ENCODE data around the gene PRR23A. TPM values are rescaled to one million over a fixed set of nuclear protein-coding genes. Genes with fewer than 3 reads are reported as not detected.

Gene PRR23A
- polyA plus RNA-seq, 3 donors, result not detected

DNA sequence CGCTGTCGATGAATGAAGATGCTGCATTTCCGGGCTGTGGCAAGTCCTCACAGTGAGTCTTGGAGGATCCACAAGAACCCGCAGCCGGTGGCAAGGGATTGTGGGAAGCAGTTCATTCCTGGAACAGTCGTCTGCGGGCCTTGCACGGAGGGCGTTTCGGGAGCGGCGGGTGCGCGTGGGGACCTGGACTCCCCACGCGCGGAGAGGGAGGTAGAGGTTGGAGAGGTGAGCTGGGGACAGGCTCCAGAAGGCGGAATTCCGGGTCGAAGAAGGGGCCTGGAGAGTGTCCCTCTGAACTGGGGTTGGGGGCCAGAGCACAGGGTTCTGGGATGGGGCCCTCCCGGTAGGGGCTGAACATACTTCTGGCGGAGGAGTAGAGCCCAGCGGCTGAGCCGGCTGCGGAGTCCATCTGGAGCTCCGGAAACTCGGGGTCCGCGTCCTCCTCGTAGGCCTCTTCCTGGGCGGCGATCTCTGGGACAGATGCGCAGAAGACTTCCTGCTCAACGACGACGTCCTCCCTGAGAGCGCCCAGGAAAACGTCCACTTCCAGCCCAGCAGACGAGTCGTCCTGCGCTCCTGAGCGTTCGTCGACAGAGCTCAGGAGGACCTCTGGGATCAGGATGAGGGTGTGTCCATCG lies 593 bp downstream of the PRR23A start:
- no peak for DNase-seq
- H3K4me2 ChIP-seq (replicated peaks; ENCODE audit: extremely low read depth, low read length, poor library complexity, severe bottlenecking), result no peak overlapping the region
- Mint-ChIP-seq H3K9me3 (peaks cover 13 to 39% (median 31%) of the 10 kb centered on the region in 7 donors), H3K36me3 (no peaks in the 10 kb centered on the region), H3K4me1 (no peaks in the 10 kb centered on the region), H3K27me3 (ENCODE audit: low read depth in 3 of 3) (peaks cover 3 to 8% (median 4%) of the 10 kb centered on the region in 3 donors), H3K4me3 (no peak overlapping the region), H3K27ac (no peak overlapping the region)
- H3K9ac ChIP-seq (ENCODE audit: insufficient read depth, low read length, poor library complexity, severe bottlenecking), result no peak overlapping the region
- TF ChIP-seq, protein P1, sequence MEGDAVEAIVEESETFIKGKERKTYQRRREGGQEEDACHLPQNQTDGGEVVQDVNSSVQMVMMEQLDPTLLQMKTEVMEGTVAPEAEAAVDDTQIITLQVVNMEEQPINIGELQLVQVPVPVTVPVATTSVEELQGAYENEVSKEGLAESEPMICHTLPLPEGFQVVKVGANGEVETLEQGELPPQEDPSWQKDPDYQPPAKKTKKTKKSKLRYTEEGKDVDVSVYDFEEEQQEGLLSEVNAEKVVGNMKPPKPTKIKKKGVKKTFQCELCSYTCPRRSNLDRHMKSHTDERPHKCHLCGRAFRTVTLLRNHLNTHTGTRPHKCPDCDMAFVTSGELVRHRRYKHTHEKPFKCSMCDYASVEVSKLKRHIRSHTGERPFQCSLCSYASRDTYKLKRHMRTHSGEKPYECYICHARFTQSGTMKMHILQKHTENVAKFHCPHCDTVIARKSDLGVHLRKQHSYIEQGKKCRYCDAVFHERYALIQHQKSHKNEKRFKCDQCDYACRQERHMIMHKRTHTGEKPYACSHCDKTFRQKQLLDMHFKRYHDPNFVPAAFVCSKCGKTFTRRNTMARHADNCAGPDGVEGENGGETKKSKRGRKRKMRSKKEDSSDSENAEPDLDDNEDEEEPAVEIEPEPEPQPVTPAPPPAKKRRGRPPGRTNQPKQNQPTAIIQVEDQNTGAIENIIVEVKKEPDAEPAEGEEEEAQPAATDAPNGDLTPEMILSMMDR (IDR thresholded peaks at IDR 0.05), result no peak
- no peaks in the 10 kb centered on the region for H4K20me1 ChIP-seq (ENCODE audit: insufficient read depth, low read length)
- H3K9me3 ChIP-seq (replicated peaks in 1 of 2; ENCODE audit: control insufficient read depth in 1 of 2, insufficient read depth in 1 of 2, low read length in 2 of 2), result peaks cover 10 to 16% of the 10 kb centered on the region in 2 donors
- 72% methylated on average over 40 of the region's 45 CpGs for WGBS (ENCODE audit: insufficient coverage)
- H3K79me2 ChIP-seq (ENCODE audit: insufficient read depth, low read length), result no peaks in the 10 kb centered on the region
- no peaks in the 10 kb centered on the region for H3K27me3 ChIP-seq (ENCODE audit: control insufficient read depth in 2 of 2, insufficient read depth in 2 of 2, low read length in 2 of 2)
- no peak overlapping the region for H3K27ac ChIP-seq (ENCODE audit: low read depth in 1 of 2, low read length in 2 of 2)
- no peaks in the 10 kb centered on the region for H3K4me1 ChIP-seq (ENCODE audit: control insufficient read depth in 1 of 2, insufficient read depth in 2 of 2, low read length in 2 of 2)
- no peak overlapping the region for H3K4me3 ChIP-seq (replicated peaks in 1 of 3; ENCODE audit: low read depth in 2 of 3, low read length in 3 of 3)
- intact Hi-C loops (cut with micrococcal nuclease), result no loop called here
- H3K36me3 ChIP-seq (replicated peaks in 1 of 2; ENCODE audit: control insufficient read depth in 1 of 2, insufficient read depth in 2 of 2, low read length in 2 of 2), result no peaks in the 10 kb centered on the region
- H2AFZ ChIP-seq (ENCODE audit: insufficient read depth, low read depth, low read length, poor library complexity, severe bottlenecking), result no peak overlapping the region

DNA sequence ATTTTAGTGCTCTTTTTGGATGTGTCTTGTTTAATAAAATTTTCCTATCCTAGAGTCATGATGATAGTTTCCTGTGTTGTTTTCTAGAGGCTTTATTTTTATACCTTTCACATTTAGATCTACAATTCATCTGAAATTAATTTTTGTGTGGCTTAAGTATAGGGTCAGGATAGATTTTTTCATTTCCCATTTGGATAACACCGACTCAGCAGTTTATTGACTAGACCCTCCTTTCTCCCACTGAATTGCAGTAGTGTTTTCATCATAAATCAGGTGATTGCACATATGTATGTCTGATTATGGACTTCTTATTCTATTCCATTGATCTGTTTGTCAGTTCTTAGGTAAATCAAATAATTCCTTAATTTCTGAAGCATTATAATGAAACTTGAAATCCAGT lies 10.4 kb downstream of the PRR23A start:
- Histone ChIP-seq H3K27ac (ENCODE audit: low read depth in 1 of 2, low read length in 2 of 2) (no peak overlapping the region), H3K4me3 (replicated peaks in 1 of 3; ENCODE audit: low read depth in 2 of 3, low read length in 3 of 3) (no peak overlapping the region), H2AFZ (ENCODE audit: insufficient read depth, low read depth, low read length, poor library complexity, severe bottlenecking) (no peak overlapping the region), H3K9ac (ENCODE audit: insufficient read depth, low read length, poor library complexity, severe bottlenecking) (no peak overlapping the region), H4K20me1 (ENCODE audit: insufficient read depth, low read length) (no peaks in the 10 kb centered on the region), H3K79me2 (ENCODE audit: insufficient read depth, low read length) (no peaks in the 10 kb centered on the region), H3K36me3 (replicated peaks in 1 of 2; ENCODE audit: control insufficient read depth in 1 of 2, insufficient read depth in 2 of 2, low read length in 2 of 2) (no peaks in the 10 kb centered on the region), H3K9me3 (replicated peaks in 1 of 2; ENCODE audit: control insufficient read depth in 1 of 2, insufficient read depth in 1 of 2, low read length in 2 of 2) (no peaks in the 10 kb centered on the region), H3K4me2 (replicated peaks; ENCODE audit: extremely low read depth, low read length, poor library complexity, severe bottlenecking) (no peak overlapping the region), H3K4me1 (ENCODE audit: control insufficient read depth in 1 of 2, insufficient read depth in 2 of 2, low read length in 2 of 2) (no peaks in the 10 kb centered on the region), H3K27me3 (ENCODE audit: control insufficient read depth in 2 of 2, insufficient read depth in 2 of 2, low read length in 2 of 2) (no peaks in the 10 kb centered on the region)
- H3K27me3 Mint-ChIP-seq (ENCODE audit: low read depth in 3 of 3), result peaks cover 3 to 4% (median 4%) of the 10 kb centered on the region in 3 donors
- TF ChIP-seq, protein P1 (IDR thresholded peaks at IDR 0.05), result no peak
- no peak overlapping the region for H3K4me3 Mint-ChIP-seq
- H3K36me3 Mint-ChIP-seq, result no peaks in the 10 kb centered on the region
- H3K4me1 Mint-ChIP-seq, result no peaks in the 10 kb centered on the region
- peaks cover 0 to 4% (median 1%) of the 10 kb centered on the region in 7 donors for H3K9me3 Mint-ChIP-seq
- WGBS (ENCODE audit: insufficient coverage), result no CpG with 5 or more reads among the region's 1 CpG
- DNase-seq, result no peak
- H3K27ac Mint-ChIP-seq, result no peak overlapping the region
- intact Hi-C loops (cut with micrococcal nuclease), result no loop called here

Data from CD14-positive monocyte (primary cell).